ENCODE data around the gene ADAM19.
A peak's percentile ranks its signal among the peaks of the same experiment; 100 is the strongest.
"Not testable (repeated sequence)": the region's sequence is repeated elsewhere in the genome, so short reads cannot be mapped to it uniquely, and the experiment has no call there.

Gene ADAM19

DNA sequence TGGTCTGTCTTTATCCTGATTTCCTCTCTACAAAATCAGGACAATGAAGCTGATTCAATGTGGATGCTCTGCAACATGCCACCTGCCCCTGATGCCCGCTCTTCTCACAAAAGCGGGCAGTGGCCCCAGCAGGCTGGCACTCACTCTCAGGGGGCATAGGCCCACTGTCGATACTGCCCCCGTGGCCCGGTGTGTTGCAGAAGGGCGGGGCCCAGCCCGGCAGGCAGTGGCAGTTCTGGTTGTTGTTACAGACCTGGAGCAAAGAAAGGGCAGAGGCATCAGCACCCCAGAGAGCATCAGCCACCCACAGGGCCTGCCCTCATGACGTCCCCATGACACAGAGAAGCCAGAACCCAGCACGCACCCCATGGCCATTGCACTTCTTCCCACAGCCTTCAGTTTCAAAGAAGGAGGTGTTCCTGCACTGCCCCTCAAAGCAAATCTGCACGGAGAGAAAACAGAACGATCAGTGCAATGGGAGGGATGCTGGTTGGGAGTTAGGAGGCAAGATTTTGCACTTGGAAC, 84.0 kb downstream of the ADAM19 start:
- no peak overlapping the region for H3K9ac ChIP-seq (ENCODE audit: low read length)
- no peak overlapping the region for H3K4me3 ChIP-seq (ENCODE audit: low read length)
- H3K36me3 ChIP-seq (ENCODE audit: control insufficient read depth, insufficient read depth, low read length, severe bottlenecking) = no peaks in the 10 kb centered on the region
- DNase-seq (ENCODE audit: low read depth) = no peak
- no peaks in the 10 kb centered on the region for H3K9me3 ChIP-seq (ENCODE audit: control insufficient read depth, low read length)
- no peaks in the 10 kb centered on the region for H3K27me3 ChIP-seq (replicated peaks; ENCODE audit: control insufficient read depth, insufficient read depth, low read length)
- no peaks in the 10 kb centered on the region for H3K4me1 ChIP-seq (ENCODE audit: control insufficient read depth, insufficient read depth, low read length)

DNA sequence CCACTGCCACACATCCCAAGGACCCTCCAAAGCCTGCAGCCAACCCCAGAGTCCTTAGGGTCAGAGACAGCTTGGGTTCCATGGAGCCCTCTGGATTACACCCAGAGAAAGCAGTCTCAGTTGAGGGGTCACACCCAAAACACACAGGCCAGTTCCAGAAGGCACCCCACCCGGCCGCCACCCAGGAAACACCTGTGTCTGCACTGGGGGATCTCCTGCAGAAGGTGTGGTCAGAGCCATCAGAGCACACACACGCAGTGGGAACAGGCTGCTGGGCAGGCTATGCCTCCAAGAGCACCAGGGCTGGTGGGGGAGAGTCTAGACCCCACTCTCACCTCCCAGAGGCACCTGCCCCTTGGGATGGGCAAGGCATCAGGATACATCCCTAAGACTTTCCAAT, 88.2 kb downstream of the ADAM19 start:
- Histone ChIP-seq H3K9ac (ENCODE audit: low read length) (no peak overlapping the region), H3K36me3 (ENCODE audit: control insufficient read depth, insufficient read depth, low read length, severe bottlenecking) (no peaks in the 10 kb centered on the region), H3K4me1 (ENCODE audit: control insufficient read depth, insufficient read depth, low read length) (peaks cover 10% of the 10 kb centered on the region), H3K4me3 (ENCODE audit: low read length) (no peak overlapping the region), H3K9me3 (ENCODE audit: control insufficient read depth, low read length) (no peaks in the 10 kb centered on the region), H3K27me3 (replicated peaks; ENCODE audit: control insufficient read depth, insufficient read depth, low read length) (no peaks in the 10 kb centered on the region)
- no peak for DNase-seq (ENCODE audit: low read depth)

DNA sequence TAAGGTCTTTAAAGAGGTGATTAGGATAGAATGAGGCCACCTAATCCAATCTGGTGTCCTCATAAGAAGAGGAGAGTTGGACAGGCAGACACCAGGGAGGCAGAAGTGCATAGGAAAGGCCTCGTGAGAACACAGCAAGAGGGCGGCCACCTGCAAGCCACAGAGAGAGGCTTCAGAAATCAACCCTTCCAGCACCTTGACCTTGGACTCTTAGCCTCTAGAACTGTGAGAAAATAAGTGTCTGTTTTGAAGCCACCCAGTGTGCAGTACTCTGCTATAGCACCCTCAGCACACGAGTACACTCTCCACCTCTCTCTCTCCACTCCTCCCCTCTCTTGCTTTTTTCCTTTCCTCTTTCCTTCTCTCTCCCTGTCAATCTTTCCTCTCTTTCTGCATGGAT, 88.7 kb downstream of the ADAM19 start:
- no peak for DNase-seq (ENCODE audit: low read depth)
- H3K9ac ChIP-seq (ENCODE audit: low read length) = no peak overlapping the region
- peaks cover 10% of the 10 kb centered on the region for H3K4me1 ChIP-seq (ENCODE audit: control insufficient read depth, insufficient read depth, low read length)
- H3K36me3 ChIP-seq (ENCODE audit: control insufficient read depth, insufficient read depth, low read length, severe bottlenecking) = no peaks in the 10 kb centered on the region
- no peaks in the 10 kb centered on the region for H3K27me3 ChIP-seq (replicated peaks; ENCODE audit: control insufficient read depth, insufficient read depth, low read length)
- no peak overlapping the region for H3K4me3 ChIP-seq (ENCODE audit: low read length)
- H3K9me3 ChIP-seq (ENCODE audit: control insufficient read depth, low read length) = no peaks in the 10 kb centered on the region

GRCh38 chr5:157486221-157486681, 89.3 kb downstream of the ADAM19 start:
- Histone ChIP-seq H3K4me3 (ENCODE audit: low read length) (no peak overlapping the region), H3K4me1 (ENCODE audit: control insufficient read depth, insufficient read depth, low read length) (peaks cover 10% of the 10 kb centered on the region), H3K27me3 (replicated peaks; ENCODE audit: control insufficient read depth, insufficient read depth, low read length) (no peaks in the 10 kb centered on the region), H3K36me3 (ENCODE audit: control insufficient read depth, insufficient read depth, low read length, severe bottlenecking) (no peaks in the 10 kb centered on the region), H3K9ac (ENCODE audit: low read length) (no peak overlapping the region), H3K9me3 (ENCODE audit: control insufficient read depth, low read length) (no peaks in the 10 kb centered on the region)
- DNase-seq (ENCODE audit: low read depth) = no peak

- H3K36me3 ChIP-seq (ENCODE audit: control insufficient read depth, insufficient read depth, low read length, severe bottlenecking) = no peaks in the 10 kb centered on the region
Measured at GRCh38 chr5:157485811-157486210, 89.8 kb downstream of the ADAM19 start.

GRCh38 chr5:157485340-157485739, 90.2 kb downstream of the ADAM19 start:
- Histone ChIP-seq H3K36me3 (ENCODE audit: control insufficient read depth, insufficient read depth, low read length, severe bottlenecking) (no peaks in the 10 kb centered on the region), H3K4me1 (ENCODE audit: control insufficient read depth, insufficient read depth, low read length) (peaks cover 10% of the 10 kb centered on the region), H3K9ac (ENCODE audit: low read length) (no peak overlapping the region), H3K4me3 (ENCODE audit: low read length) (no peak overlapping the region), H3K27me3 (replicated peaks; ENCODE audit: control insufficient read depth, insufficient read depth, low read length) (no peaks in the 10 kb centered on the region), H3K9me3 (ENCODE audit: control insufficient read depth, low read length) (no peaks in the 10 kb centered on the region)
- no peak for DNase-seq (ENCODE audit: low read depth)

More at GRCh38 chr5:157485811-157486210, 89.8 kb downstream of the ADAM19 start:
- DNase-seq (ENCODE audit: low read depth) = no peak
- peaks cover 10% of the 10 kb centered on the region for H3K4me1 ChIP-seq (ENCODE audit: control insufficient read depth, insufficient read depth, low read length)
- no peak overlapping the region for H3K9ac ChIP-seq (ENCODE audit: low read length)
- no peak overlapping the region for H3K4me3 ChIP-seq (ENCODE audit: low read length)
- no peaks in the 10 kb centered on the region for H3K27me3 ChIP-seq (replicated peaks; ENCODE audit: control insufficient read depth, insufficient read depth, low read length)
- H3K9me3 ChIP-seq (ENCODE audit: control insufficient read depth, low read length) = no peaks in the 10 kb centered on the region

DNA sequence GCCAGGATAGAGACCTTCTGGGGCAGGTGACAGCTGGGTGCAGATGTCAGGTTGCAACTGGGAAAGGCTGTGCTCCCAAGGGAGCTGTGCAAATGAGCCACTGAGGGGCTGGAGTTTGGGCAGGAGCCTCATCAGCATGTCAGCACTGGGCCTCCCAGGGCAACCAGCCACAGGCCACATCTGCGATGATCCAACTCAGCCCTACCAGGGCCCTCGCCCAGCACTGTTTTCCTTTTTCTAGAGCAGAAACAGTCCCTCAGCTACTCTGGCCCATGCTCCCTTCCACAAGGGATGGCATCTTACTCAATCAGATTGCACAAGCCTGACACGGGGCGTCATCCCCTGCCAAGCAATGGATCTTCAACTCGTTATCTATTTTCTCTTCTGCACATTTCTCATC, 90.8 kb downstream of the ADAM19 start:
- Histone ChIP-seq H3K4me1 (ENCODE audit: control insufficient read depth, insufficient read depth, low read length) (peaks cover 10% of the 10 kb centered on the region), H3K27me3 (replicated peaks; ENCODE audit: control insufficient read depth, insufficient read depth, low read length) (no peaks in the 10 kb centered on the region), H3K36me3 (ENCODE audit: control insufficient read depth, insufficient read depth, low read length, severe bottlenecking) (no peaks in the 10 kb centered on the region), H3K9me3 (ENCODE audit: control insufficient read depth, low read length) (no peaks in the 10 kb centered on the region), H3K4me3 (ENCODE audit: low read length) (no peak overlapping the region), H3K9ac (ENCODE audit: low read length) (no peak overlapping the region)
- DNase-seq (ENCODE audit: low read depth) = peak; percentile 38

GRCh38 chr5:157482702-157483101, 92.9 kb downstream of the ADAM19 start:
- H3K27me3 ChIP-seq (replicated peaks; ENCODE audit: control insufficient read depth, insufficient read depth, low read length); H3K9me3 ChIP-seq (ENCODE audit: control insufficient read depth, low read length); H3K9ac ChIP-seq (ENCODE audit: low read length); DNase-seq (ENCODE audit: low read depth); H3K4me3 ChIP-seq (ENCODE audit: low read length); H3K36me3 ChIP-seq (ENCODE audit: control insufficient read depth, insufficient read depth, low read length, severe bottlenecking): not testable (repeated sequence)
- peaks cover 10% of the 10 kb centered on the region for H3K4me1 ChIP-seq (ENCODE audit: control insufficient read depth, insufficient read depth, low read length)

DNA sequence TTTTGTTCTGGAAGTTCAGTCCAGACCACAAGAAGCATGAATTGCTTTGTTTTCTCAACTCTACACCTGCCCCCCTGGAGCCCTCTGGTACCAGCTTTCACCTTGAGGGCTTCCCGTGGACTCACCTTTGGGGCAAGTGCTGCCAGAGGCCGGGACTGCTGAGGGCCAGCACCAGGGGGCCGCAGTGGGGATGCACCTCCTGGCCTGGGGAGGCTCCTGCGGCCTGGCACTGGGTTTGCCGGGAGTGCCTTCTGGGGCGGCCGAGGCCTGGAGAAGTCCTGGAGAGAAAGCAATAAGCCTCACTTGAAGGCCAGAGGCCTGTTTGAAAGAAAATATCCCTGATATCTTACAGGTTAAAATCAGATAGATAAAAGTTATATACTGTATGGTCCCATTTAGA, 93.9 kb downstream of the ADAM19 start:
- Histone ChIP-seq H3K27me3 (replicated peaks; ENCODE audit: control insufficient read depth, insufficient read depth, low read length) (peaks cover 2% of the 10 kb centered on the region), H3K36me3 (ENCODE audit: control insufficient read depth, insufficient read depth, low read length, severe bottlenecking) (no peaks in the 10 kb centered on the region), H3K4me3 (ENCODE audit: low read length) (no peak overlapping the region), H3K9ac (ENCODE audit: low read length) (no peak overlapping the region), H3K4me1 (ENCODE audit: control insufficient read depth, insufficient read depth, low read length) (peaks cover 10% of the 10 kb centered on the region), H3K9me3 (ENCODE audit: control insufficient read depth, low read length) (no peaks in the 10 kb centered on the region)
- no peak for DNase-seq (ENCODE audit: low read depth)

GRCh38 chr5:157481265-157481664, 94.3 kb downstream of the ADAM19 start:
- H3K4me1 ChIP-seq (ENCODE audit: control insufficient read depth, insufficient read depth, low read length) = peaks cover 10% of the 10 kb centered on the region
- no peak for DNase-seq (ENCODE audit: low read depth)
- H3K36me3 ChIP-seq (ENCODE audit: control insufficient read depth, insufficient read depth, low read length, severe bottlenecking) = no peaks in the 10 kb centered on the region
- no peak overlapping the region for H3K9ac ChIP-seq (ENCODE audit: low read length)
- H3K27me3 ChIP-seq (replicated peaks; ENCODE audit: control insufficient read depth, insufficient read depth, low read length) = peaks cover 2% of the 10 kb centered on the region
- H3K9me3 ChIP-seq (ENCODE audit: control insufficient read depth, low read length) = no peaks in the 10 kb centered on the region
- H3K4me3 ChIP-seq (ENCODE audit: low read length) = no peak overlapping the region

DNA sequence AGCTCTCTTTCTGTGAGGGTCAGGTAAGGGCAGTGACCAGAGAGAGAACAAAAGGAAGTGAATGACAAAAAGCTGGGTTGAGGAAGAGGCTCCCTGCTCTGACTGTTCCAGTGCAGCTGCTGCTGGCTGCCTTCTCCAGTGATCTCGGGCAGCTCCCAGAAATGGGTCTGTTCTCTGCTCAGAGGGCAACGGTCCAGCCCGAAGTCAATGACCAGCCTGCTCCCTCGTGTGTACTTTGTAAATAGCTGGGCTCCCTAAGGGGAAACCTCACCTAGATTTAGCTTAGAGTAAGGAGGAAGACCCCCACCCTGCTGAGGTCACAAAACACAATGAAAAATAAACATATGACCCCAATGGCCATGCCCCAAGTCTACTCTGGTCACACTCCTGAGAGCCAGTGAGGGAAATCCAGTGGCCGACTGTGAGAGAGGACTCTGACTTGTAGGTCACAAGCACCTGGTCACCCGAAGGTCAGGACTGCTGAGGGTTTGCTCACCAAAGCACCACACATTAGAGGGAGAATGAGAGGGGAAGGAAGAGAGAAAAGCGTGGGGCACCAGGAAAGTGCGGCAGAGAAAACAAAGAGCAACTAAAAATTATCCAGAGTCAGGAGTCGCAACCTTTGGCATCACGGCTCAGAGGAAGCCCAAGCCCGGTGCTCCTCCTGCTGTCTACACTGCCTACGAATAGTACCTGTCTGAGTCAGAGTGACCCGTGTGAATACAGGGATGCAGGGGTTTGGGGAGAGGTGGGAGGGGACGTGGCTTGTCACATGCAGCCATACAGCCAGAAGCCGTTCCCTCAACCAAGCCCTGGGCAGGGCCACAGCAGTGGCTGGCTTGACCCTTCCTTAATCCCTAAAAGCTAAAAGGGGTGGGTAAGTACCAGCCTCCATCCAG, 95.7 kb downstream of the ADAM19 start:
- Histone ChIP-seq H3K4me3 (ENCODE audit: low read length) (no peak overlapping the region), H3K27me3 (replicated peaks; ENCODE audit: control insufficient read depth, insufficient read depth, low read length) (peaks cover 2% of the 10 kb centered on the region), H3K4me1 (ENCODE audit: control insufficient read depth, insufficient read depth, low read length) (peaks cover 7% of the 10 kb centered on the region), H3K9ac (ENCODE audit: low read length) (no peak overlapping the region), H3K36me3 (ENCODE audit: control insufficient read depth, insufficient read depth, low read length, severe bottlenecking) (no peaks in the 10 kb centered on the region), H3K9me3 (ENCODE audit: control insufficient read depth, low read length) (no peaks in the 10 kb centered on the region)
- no peak for DNase-seq (ENCODE audit: low read depth)
